Measurements from ENCODE around the gene NCLN. TPM values are rescaled to one million over a fixed set of nuclear protein-coding genes. Genes with fewer than 3 reads are reported as not detected.
"Not testable (repeated sequence)": the region's sequence is repeated elsewhere in the genome, so short reads cannot be mapped to it uniquely, and the experiment has no call there.

The NCLN gene
- total RNA-seq, 1 donor from 2014 or later, result 63.0 TPM

DNA sequence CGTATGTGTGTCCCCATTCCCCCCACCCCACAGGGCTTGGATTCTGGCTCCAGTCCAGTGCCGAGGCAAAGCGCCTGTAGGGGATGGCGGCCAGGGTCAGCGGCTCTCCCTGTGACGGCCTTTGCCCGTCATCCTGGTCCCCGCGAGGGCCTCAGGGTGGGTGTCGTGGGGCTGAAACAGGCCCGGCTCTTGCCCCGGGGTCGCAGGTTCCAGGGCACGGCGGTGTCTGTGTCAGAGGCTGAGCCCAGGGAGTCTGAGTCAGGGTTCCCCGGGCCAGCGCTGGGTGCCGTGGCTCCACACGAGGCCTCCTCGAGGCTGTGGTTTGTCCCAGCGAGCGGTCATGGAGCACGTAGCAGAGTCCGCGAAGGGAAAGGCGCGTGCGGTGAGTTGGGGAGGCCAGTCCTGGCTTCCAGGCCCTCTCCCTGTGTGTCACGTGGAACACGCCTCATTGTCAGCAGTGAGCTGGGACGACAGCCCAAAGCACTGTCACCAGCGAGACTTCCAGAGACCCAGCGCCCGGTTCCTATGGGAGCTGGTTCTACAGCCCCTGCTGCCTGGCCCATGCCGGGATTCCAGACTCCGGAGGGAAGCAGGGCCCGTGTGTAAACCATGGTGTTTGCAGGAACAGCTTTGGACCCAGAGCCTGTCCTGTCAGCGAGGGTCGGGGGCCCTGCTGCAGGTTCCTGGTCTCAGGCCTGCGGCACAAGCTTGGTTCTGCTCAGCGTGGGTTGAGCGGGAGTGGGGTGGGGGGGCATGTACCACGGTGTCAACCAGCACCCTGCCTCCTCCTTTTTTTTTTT lies 13.4 kb downstream of the NCLN start:
- Mint-ChIP-seq H3K4me1 (ENCODE audit: unreplicated experiment) (no peaks in the 10 kb centered on the region), H3K27ac (ENCODE audit: unreplicated experiment) (no peak overlapping the region), H3K4me3 (ENCODE audit: unreplicated experiment) (no peak overlapping the region), H3K36me3 (ENCODE audit: low read depth, unreplicated experiment) (peaks cover 6% of the 10 kb centered on the region), H3K9me3 (ENCODE audit: unreplicated experiment) (no peaks in the 10 kb centered on the region), H3K27me3 (ENCODE audit: unreplicated experiment) (peaks cover 2% of the 10 kb centered on the region)
- DNase-seq (ENCODE audit: low spot score), result no peak
- TF ChIP-seq, protein P1, sequence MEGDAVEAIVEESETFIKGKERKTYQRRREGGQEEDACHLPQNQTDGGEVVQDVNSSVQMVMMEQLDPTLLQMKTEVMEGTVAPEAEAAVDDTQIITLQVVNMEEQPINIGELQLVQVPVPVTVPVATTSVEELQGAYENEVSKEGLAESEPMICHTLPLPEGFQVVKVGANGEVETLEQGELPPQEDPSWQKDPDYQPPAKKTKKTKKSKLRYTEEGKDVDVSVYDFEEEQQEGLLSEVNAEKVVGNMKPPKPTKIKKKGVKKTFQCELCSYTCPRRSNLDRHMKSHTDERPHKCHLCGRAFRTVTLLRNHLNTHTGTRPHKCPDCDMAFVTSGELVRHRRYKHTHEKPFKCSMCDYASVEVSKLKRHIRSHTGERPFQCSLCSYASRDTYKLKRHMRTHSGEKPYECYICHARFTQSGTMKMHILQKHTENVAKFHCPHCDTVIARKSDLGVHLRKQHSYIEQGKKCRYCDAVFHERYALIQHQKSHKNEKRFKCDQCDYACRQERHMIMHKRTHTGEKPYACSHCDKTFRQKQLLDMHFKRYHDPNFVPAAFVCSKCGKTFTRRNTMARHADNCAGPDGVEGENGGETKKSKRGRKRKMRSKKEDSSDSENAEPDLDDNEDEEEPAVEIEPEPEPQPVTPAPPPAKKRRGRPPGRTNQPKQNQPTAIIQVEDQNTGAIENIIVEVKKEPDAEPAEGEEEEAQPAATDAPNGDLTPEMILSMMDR (IDR thresholded peaks at IDR 0.05; ENCODE audit: unreplicated experiment), result no peak

DNA sequence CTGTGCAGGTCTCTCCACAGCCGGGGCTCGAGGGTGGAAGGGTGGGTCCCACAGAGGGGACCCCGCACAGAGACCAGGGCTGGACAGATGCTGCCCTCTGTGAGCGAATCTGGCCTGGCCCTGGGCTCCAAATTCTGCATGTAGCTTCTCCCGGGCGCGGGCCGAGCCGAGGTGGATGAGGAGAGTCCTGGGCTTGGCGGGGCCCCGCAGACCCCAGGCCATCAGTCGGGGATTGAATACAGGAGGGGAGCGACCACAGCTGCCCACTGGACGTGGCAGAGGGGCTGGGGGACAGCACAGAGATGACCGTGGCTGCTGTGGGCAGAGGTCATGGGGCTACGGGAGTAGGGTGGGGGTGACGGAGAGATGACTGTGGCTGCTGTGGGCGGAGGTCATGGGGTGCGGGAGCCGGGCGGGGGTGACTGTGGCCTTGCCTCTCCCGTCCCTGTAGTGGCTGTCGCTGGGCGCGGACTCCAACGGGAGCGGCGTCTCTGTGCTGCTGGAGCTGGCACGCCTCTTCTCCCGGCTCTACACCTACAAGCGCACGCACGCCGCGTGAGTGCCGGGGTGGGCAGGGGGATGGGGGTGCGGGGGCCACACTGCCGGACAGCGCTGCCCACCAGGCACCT lies 15.5 kb downstream of the NCLN start:
- Mint-ChIP-seq H3K4me3 (ENCODE audit: unreplicated experiment) (no peak overlapping the region), H3K27me3 (ENCODE audit: unreplicated experiment) (no peaks in the 10 kb centered on the region), H3K36me3 (ENCODE audit: low read depth, unreplicated experiment) (no peaks in the 10 kb centered on the region), H3K4me1 (ENCODE audit: unreplicated experiment) (no peaks in the 10 kb centered on the region), H3K9me3 (ENCODE audit: unreplicated experiment) (no peaks in the 10 kb centered on the region), H3K27ac (ENCODE audit: unreplicated experiment) (no peak overlapping the region)
- DNase-seq (ENCODE audit: low spot score), result no peak
- TF ChIP-seq, protein P1 (IDR thresholded peaks at IDR 0.05; ENCODE audit: unreplicated experiment), result no peak

DNA sequence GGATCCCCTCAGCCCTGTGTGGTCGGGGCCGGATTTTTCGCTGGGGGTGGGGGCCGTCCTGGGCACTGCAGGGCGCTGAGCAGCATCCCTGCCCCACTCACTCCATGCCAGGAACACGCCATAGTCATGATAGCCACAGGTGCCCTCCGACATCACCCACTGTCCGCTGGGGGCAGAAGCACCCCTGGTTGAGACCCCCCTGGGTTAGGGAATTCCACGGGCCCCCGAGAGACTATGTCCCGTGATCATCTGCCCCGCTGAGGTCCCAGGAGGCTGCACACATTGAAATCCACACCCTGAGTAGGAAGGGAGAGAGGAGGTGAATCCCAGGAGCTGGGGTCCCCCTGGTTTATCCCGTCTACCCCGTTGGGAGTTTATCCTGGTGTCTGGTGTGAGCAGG lies 16.2 kb downstream of the NCLN start:
- H3K9me3 Mint-ChIP-seq (ENCODE audit: unreplicated experiment), result no peaks in the 10 kb centered on the region

DNA sequence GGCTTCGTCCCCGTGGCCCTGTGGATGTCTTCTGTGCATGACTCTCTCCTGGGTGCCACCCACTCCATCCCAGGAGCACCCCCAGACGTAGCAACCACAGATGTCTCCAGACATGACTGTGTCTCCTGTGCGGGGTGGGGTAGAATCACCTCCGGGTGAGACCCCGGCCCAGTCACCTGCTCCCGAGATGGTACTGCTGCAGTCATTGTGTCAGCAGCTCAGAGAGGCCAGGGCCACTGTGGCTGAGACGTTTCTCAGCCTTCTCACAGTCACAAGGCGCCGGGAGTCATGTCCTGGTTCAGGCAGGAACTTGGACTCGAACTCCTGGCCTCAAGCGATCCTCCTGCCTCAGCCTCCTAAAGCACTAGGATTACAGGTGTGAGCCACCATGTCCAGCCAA lies 16.6 kb downstream of the NCLN start:
- TF ChIP-seq, protein P1 (IDR thresholded peaks at IDR 0.05; ENCODE audit: unreplicated experiment), result no peak
- H3K27me3 Mint-ChIP-seq (ENCODE audit: unreplicated experiment), result no peaks in the 10 kb centered on the region
- H3K4me3 Mint-ChIP-seq (ENCODE audit: unreplicated experiment), result no peak overlapping the region
- H3K27ac Mint-ChIP-seq (ENCODE audit: unreplicated experiment), result no peak overlapping the region
- H3K4me1 Mint-ChIP-seq (ENCODE audit: unreplicated experiment), result no peaks in the 10 kb centered on the region
- no peaks in the 10 kb centered on the region for H3K9me3 Mint-ChIP-seq (ENCODE audit: unreplicated experiment)
- DNase-seq (ENCODE audit: low spot score), result no peak
- H3K36me3 Mint-ChIP-seq (ENCODE audit: low read depth, unreplicated experiment), result no peaks in the 10 kb centered on the region

More for the DNA sequence above, 16.2 kb downstream of the NCLN start:
- Mint-ChIP-seq H3K27me3 (ENCODE audit: unreplicated experiment) (no peaks in the 10 kb centered on the region), H3K4me1 (ENCODE audit: unreplicated experiment) (no peaks in the 10 kb centered on the region), H3K4me3 (ENCODE audit: unreplicated experiment) (no peak overlapping the region), H3K36me3 (ENCODE audit: low read depth, unreplicated experiment) (no peaks in the 10 kb centered on the region), H3K27ac (ENCODE audit: unreplicated experiment) (no peak overlapping the region)
- no peak for DNase-seq (ENCODE audit: low spot score)
- TF ChIP-seq, protein P1 (IDR thresholded peaks at IDR 0.05; ENCODE audit: unreplicated experiment), result no peak

DNA sequence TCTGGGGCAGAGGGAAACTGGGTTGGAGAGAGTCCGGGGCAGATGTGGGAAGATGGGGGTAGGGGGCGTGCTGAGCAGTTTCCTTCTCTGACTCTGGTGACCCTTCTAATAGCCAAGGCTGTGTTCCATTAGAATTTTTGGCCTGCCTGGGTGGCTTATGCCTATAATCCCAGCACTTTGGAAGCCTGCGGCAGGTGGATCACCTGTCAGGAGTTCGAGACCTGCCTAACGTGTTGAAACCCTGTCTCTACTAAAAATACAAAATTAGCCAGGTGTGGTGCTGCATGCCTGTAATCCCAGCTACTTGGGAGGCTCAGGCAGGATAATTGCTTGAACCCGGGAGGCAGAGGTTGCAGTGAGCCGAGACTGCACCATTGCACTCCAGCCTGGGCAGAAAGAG lies 17.2 kb downstream of the NCLN start:
- H3K27me3 Mint-ChIP-seq (ENCODE audit: unreplicated experiment); DNase-seq (ENCODE audit: low spot score); H3K27ac Mint-ChIP-seq (ENCODE audit: unreplicated experiment); H3K4me3 Mint-ChIP-seq (ENCODE audit: unreplicated experiment); H3K36me3 Mint-ChIP-seq (ENCODE audit: low read depth, unreplicated experiment); H3K4me1 Mint-ChIP-seq (ENCODE audit: unreplicated experiment); H3K9me3 Mint-ChIP-seq (ENCODE audit: unreplicated experiment): not testable (repeated sequence)
